ENCODE measurements around the gene C16orf96.

C16orf96 gene

GRCh38 chr16:4646773-4647643 lies 90.9 kb downstream of the C16orf96 start:
- DNase-seq (ENCODE audit: low spot score), result no peak

- DNase-seq (ENCODE audit: low spot score), result no peak
Observed at GRCh38 chr16:4647644-4647980, 91.5 kb downstream of the C16orf96 start.

GRCh38 chr16:4648917-4649316 lies 92.8 kb downstream of the C16orf96 start:
- no peak for DNase-seq (ENCODE audit: low spot score)

- DNase-seq (ENCODE audit: low spot score), result no peak
Observed at GRCh38 chr16:4649744-4650442, 93.8 kb downstream of the C16orf96 start.

Data from pons (tissue), 1 donor.